Measurements from ENCODE around the gene NME7. TPM values are rescaled to one million over a fixed set of nuclear protein-coding genes. Genes with fewer than 3 reads are reported as not detected.

Gene NME7
- polyA plus RNA-seq, 1 of the 3 experiments (the other 2 are of a cell fraction): 13.7 TPM

DNA sequence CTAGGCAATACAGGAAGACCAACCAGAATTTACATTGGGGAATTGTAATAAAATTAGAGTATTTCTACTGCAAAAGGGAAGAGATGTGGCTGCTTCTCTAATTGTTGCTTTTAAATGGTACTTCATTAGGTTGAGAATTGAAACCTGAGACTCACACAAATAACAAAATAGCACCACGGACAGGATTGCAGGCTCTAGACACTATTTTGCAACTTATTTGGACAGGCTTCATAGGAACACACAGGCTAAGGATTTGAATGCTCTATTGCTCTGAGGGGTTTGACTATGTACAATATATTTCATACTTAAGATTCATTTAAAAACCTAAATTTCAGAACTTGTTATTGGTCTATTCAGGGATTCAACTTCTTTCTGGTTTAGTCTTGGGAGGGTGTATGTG, 181.5 kb downstream of the NME7 start:
- ChIA-PET CTCF (no interaction called here), POLR2A (no interaction called here)
- Histone ChIP-seq H3K4me3 (ENCODE audit: low read depth in 2 of 2, low read length in 1 of 2) (no peak overlapping the region), H3K9me2 (no peaks in the 10 kb centered on the region), H3K36me3 (replicated peaks in 1 of 2; ENCODE audit: control insufficient read depth in 1 of 2, insufficient read depth in 2 of 2, low read length in 1 of 2) (peaks cover 0 to 2% of the 10 kb centered on the region in 2 experiments), H3K27me3 (ENCODE audit: insufficient read depth) (no peaks in the 10 kb centered on the region), H3K27ac (ENCODE audit: low read depth in 2 of 2, low read length in 1 of 2) (no peak overlapping the region), H4K20me1 (ENCODE audit: insufficient read depth) (no peaks in the 10 kb centered on the region), H3K4me2 (no peak overlapping the region), H2AFZ (ENCODE audit: low read depth) (no peak overlapping the region), H3K79me2 (ENCODE audit: insufficient read depth) (no peaks in the 10 kb centered on the region), H3K4me1 (ENCODE audit: control insufficient read depth in 1 of 2, insufficient read depth in 2 of 2, low read depth in 1 of 2, low read length in 1 of 2) (no peaks in the 10 kb centered on the region; a peak in 1 of 4 replicates), H3K9me3 (no peaks in the 10 kb centered on the region), H3F3A (replicated peaks; ENCODE audit: insufficient read depth) (no peaks in the 10 kb centered on the region), H3K9ac (no peak overlapping the region)
- TF ChIP-seq JUND (IDR thresholded peaks at IDR 0.05): no peak
- no peak for TF ChIP-seq USF2 (IDR thresholded peaks at IDR 0.05; ENCODE audit: borderline replicate concordance, low read depth, low read length)
- TF ChIP-seq RCOR1 (IDR thresholded peaks at IDR 0.05; ENCODE audit: low read length): no peak
- no peak for TF ChIP-seq TEAD4 (IDR thresholded peaks at IDR 0.05; ENCODE audit: borderline replicate concordance, insufficient read depth)
- no peak for TF ChIP-seq ELF1 (IDR thresholded peaks at IDR 0.05)
- TF ChIP-seq, protein P1, sequence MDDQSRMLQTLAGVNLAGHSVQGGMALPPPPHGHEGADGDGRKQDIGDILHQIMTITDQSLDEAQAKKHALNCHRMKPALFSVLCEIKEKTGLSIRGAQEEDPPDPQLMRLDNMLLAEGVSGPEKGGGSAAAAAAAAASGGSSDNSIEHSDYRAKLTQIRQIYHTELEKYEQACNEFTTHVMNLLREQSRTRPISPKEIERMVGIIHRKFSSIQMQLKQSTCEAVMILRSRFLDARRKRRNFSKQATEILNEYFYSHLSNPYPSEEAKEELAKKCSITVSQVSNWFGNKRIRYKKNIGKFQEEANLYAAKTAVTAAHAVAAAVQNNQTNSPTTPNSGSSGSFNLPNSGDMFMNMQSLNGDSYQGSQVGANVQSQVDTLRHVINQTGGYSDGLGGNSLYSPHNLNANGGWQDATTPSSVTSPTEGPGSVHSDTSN (IDR thresholded peaks at IDR 0.05): no peak
- WGBS (ENCODE audit: low lambda C conversion rate): 93% methylated on average over 1 of the region's 1 CpG
- DNase-seq: no peak

DNA sequence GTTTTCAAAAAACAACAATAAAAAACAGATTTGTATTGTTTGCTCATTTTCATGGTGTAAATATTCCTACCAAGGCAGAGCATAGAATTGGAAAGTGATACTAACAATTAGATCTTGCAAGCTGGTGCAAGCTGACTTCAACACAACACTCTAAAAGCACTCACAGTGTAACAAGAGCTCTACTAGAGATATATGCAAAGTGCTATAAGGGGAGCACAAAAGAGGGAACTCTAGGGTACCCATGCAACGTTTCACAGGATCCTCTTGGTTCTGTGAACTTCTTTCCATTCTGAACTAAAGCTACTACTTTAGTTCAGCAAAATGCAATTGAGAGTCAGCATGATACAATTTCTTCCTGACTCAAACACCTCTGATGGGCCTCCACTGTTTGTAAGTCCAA, 182.8 kb downstream of the NME7 start:
- no peak for DNase-seq
- WGBS (ENCODE audit: low lambda C conversion rate): 73% methylated on average over 1 of the region's 1 CpG
- no peaks in the 10 kb centered on the region for H3K79me2 ChIP-seq (ENCODE audit: insufficient read depth)
- no peaks in the 10 kb centered on the region for H4K20me1 ChIP-seq (ENCODE audit: insufficient read depth)
- no peak for TF ChIP-seq FOXJ3 (CRISPR knock-in tag; IDR thresholded peaks at IDR 0.05)
- TF ChIP-seq EP300 (IDR thresholded peaks at IDR 0.05; ENCODE audit: borderline replicate concordance in 1 of 2, low read depth in 1 of 2, low read length in 1 of 2): no peak
- no peak for TF ChIP-seq USF2 (IDR thresholded peaks at IDR 0.05; ENCODE audit: borderline replicate concordance, low read depth, low read length)
- H3K9ac ChIP-seq: no peak overlapping the region
- H3K27me3 ChIP-seq (ENCODE audit: insufficient read depth): no peaks in the 10 kb centered on the region
- H3K4me2 ChIP-seq: no peak overlapping the region
- peaks cover 0 to 2% of the 10 kb centered on the region in 2 experiments for H3K36me3 ChIP-seq (replicated peaks in 1 of 2; ENCODE audit: control insufficient read depth in 1 of 2, insufficient read depth in 2 of 2, low read length in 1 of 2)
- H3K9me2 ChIP-seq: no peaks in the 10 kb centered on the region
- no peaks in the 10 kb centered on the region for H3K9me3 ChIP-seq
- no peak overlapping the region for H3K4me3 ChIP-seq (ENCODE audit: low read depth in 2 of 2, low read length in 1 of 2)
- POLR2A ChIA-PET: no interaction called here
- CTCF ChIA-PET: interaction anchor here (1.5 kb wide), 1 partner anchor 581 kb away, joined by 5 read pairs; no protein-coding TSS in a partner anchor
- H2AFZ ChIP-seq (ENCODE audit: low read depth): no peak overlapping the region
- no peaks in the 10 kb centered on the region for H3F3A ChIP-seq (replicated peaks; ENCODE audit: insufficient read depth)
- no peaks in the 10 kb centered on the region; a peak in 1 of 4 replicates for H3K4me1 ChIP-seq (ENCODE audit: control insufficient read depth in 1 of 2, insufficient read depth in 2 of 2, low read depth in 1 of 2, low read length in 1 of 2)
- no peak overlapping the region; a peak in 1 of 4 replicates for H3K27ac ChIP-seq (ENCODE audit: low read depth in 2 of 2, low read length in 1 of 2)

GRCh38 chr1:169180174-169180573, 187.4 kb downstream of the NME7 start:
- Histone ChIP-seq H3K9me2 (no peaks in the 10 kb centered on the region), H3K79me2 (ENCODE audit: insufficient read depth) (no peaks in the 10 kb centered on the region), H3K9me3 (no peaks in the 10 kb centered on the region), H3K4me1 (ENCODE audit: control insufficient read depth in 1 of 2, insufficient read depth in 2 of 2, low read depth in 1 of 2, low read length in 1 of 2) (peaks cover 0 to 5% of the 10 kb centered on the region in 2 experiments; a peak in 1 of 4 replicates), H3K4me3 (ENCODE audit: low read depth in 2 of 2, low read length in 1 of 2) (no peak overlapping the region), H2AFZ (ENCODE audit: low read depth) (no peak overlapping the region), H3K27me3 (ENCODE audit: insufficient read depth) (no peaks in the 10 kb centered on the region), H3K4me2 (no peak overlapping the region), H3F3A (replicated peaks; ENCODE audit: insufficient read depth) (no peaks in the 10 kb centered on the region), H4K20me1 (ENCODE audit: insufficient read depth) (no peaks in the 10 kb centered on the region), H3K9ac (no peak overlapping the region), H3K27ac (ENCODE audit: low read depth in 2 of 2, low read length in 1 of 2) (no peak overlapping the region), H3K36me3 (replicated peaks in 1 of 2; ENCODE audit: control insufficient read depth in 1 of 2, insufficient read depth in 2 of 2, low read length in 1 of 2) (no peaks in the 10 kb centered on the region)
- ChIA-PET CTCF (interaction anchor here (1.4 kb wide), 1 partner anchor 73 kb away, joined by 3 read pairs; no protein-coding TSS in a partner anchor), POLR2A (interaction anchor here (1.3 kb wide), 1 partner anchor 11 kb away, joined by 3 read pairs; no protein-coding TSS in a partner anchor)
- DNase-seq: no peak
- 96% methylated on average over 3 of the region's 3 CpGs for WGBS (ENCODE audit: low lambda C conversion rate)
- TF ChIP-seq, protein P2, sequence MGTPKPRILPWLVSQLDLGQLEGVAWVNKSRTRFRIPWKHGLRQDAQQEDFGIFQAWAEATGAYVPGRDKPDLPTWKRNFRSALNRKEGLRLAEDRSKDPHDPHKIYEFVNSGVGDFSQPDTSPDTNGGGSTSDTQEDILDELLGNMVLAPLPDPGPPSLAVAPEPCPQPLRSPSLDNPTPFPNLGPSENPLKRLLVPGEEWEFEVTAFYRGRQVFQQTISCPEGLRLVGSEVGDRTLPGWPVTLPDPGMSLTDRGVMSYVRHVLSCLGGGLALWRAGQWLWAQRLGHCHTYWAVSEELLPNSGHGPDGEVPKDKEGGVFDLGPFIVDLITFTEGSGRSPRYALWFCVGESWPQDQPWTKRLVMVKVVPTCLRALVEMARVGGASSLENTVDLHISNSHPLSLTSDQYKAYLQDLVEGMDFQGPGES (IDR thresholded peaks at IDR 0.05; ENCODE audit: low read depth, low read length): no peak
- TF ChIP-seq FOXJ3 (CRISPR knock-in tag; IDR thresholded peaks at IDR 0.05) (no peak), NFIC (IDR thresholded peaks at IDR 0.05; ENCODE audit: borderline replicate concordance) (no peak), RXRA (IDR thresholded peaks at IDR 0.05; ENCODE audit: borderline replicate concordance, low read depth) (no peak), JUND (IDR thresholded peaks at IDR 0.05) (no peak), USF2 (IDR thresholded peaks at IDR 0.05; ENCODE audit: borderline replicate concordance, low read depth, low read length) (no peak), ELF1 (IDR thresholded peaks at IDR 0.05) (no peak), RAD21 (IDR thresholded peaks at IDR 0.05; ENCODE audit: low read length) (no peak), EP300 (IDR thresholded peaks at IDR 0.05; ENCODE audit: borderline replicate concordance in 1 of 2, low read depth in 1 of 2, low read length in 1 of 2) (no peak)

Measured in SK-N-SH (cell line).